GM19240 (cell line): ENCODE results near the gene HOXA13.

Experiments
- DNase-seq: peaks from one replicate; pipeline ENCODE4 v3.0.0; 2011; ENCODE audit warnings: low spot score; ENCODE audit not compliant: insufficient read length

Gene HOXA13

DNA sequence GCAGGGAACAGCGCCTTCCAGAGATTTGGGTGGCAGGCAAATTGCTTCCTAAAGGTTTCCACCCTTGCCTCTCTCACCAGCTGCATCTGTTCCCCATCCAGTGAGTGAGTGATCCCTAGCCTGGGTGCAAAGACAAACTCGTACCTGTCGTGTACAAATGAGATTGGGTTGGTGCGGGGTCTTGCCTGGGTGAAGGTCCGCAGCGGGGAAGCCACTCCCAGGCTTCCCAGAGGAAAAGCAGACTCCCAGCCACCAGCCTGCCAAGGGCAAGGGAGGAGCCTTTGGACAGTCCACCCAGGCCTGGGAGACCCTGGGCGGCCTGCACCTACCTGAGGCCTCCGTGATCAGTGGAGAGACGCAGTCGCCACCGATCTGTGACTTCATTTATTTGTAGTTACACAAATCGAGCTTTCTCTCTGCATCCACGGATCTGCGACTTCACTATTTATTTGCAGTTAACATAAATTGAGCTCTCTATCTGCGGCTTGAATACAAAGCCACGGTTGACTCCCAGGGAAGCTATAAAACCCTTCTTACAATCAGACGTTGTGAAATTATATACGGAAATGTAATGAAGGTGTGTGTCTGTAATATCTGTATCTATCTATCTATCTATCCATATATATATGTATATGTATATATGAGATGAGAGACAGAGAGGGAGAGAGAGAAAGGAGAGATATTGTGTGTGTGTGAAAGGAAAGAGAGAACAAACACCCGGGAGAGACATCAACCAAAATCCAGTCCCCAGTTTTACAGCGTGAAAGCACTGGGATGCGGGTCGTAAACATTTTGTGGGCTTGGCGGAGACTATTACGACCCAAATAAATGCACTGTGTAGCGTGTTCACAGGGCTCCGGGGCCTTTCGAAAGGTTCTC, 40.4 kb downstream of the HOXA13 start:
- DNase-seq, result no peak

DNA sequence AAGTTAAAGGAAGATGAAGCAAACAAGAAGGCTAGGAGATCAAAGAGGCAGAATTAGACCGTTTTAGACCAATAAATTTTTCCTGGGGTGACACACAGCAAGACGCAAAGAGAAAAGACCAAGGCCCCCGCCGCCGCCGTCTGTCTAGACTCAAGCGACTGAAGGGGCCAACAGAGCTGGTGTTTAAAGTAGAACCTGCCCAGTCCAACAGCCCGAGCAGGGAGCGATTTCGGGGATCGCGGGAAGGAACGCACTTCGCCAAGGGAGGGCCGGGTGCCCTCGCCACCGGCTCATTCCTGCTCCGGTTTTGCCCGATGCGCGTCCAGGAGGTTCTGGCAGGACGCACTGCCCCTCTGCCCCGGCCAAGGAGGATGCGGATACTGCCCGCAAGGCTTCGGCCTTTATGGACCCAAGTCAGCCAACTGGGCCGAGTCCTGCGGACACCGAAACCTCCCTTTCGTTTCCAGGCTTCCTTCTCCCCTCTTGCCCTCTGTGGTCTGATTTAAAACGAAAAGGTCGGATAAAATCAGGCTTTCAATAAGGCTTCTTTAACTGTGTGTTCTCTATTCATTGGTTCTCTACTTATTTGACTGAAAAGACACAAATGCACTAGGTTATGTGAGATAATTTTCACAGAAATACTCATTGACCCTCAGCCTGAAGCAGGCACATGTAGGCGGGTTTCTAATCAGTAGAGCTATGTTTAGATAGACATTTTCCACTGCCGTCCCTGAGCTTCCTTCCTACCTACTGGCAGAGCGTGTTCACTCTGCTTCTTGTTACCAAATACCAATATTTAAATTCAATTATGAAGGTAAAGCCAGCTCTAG, 41.2 kb downstream of the HOXA13 start:
- no peak for DNase-seq

DNA sequence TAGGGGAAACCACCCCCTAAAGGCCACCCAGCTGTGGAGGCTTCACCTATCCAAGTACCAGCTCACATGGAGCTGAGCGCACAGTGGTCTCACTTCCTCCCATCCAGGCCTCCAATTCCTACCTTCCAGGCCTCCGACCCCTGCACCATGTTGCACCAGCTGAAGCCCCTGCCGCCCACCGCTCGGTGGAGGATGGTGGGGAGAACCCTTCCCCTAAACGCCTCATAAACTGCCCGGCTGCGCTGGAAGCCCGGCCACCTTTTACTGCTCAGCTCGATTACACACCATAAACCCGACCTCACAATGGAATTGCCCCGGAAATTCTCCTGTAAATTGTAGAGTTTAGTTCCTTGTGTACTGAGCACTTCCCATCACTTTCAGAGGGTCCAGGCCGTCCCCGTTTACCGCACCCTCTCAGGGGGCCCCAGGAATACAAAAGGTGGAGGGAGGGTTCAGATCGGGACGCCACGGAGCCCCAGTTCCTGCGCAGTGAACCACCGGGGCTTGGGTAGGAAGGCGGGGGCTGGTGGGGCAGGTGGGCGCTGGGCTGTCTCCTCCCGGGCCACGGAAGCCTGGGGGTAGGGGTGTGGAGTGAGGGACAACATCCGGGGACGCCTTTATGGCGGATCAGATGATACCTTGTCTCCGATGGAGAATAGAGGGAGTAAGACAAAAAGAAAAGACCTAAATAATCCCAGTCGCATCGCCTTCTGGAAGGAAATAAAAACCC, 42.0 kb downstream of the HOXA13 start:
- no peak for DNase-seq

DNA sequence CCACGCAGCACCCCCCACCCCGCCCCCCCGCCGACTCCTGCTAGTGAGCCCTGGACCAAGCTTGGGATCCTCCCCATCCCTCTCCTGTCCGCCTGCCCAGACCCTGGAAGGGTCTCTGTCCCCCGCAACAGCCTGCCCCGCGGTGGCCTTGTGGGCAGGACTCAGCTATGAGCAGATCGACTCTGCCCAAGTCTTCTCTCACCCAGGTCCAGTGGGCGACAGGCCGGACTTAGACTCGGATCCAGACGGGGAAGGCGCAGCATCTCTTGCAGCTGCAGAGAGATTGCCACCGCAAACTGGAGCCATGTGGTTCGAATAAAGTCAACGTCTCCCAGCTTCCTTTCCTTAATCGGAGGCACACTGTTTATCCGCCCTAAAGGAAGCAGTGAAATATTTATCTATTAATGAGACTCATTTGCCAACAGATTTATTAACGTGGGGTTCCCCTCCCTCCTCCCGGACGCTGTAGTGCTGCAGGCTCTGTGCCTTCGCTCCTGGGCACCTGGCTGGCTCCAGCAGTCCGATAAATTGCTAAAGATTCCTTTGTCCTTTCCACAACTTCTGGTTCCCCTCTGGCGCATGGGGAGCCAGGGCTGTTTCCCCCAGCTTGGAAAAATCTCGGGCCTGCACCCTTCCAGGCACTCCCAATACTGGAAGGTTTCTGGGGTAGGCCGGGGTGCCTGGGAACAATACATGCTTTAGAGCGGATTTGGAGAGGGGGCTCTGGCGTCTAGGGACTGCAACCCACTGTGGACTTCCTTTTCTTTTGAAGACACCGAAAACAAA, 42.8 kb downstream of the HOXA13 start:
- no peak for DNase-seq

DNA sequence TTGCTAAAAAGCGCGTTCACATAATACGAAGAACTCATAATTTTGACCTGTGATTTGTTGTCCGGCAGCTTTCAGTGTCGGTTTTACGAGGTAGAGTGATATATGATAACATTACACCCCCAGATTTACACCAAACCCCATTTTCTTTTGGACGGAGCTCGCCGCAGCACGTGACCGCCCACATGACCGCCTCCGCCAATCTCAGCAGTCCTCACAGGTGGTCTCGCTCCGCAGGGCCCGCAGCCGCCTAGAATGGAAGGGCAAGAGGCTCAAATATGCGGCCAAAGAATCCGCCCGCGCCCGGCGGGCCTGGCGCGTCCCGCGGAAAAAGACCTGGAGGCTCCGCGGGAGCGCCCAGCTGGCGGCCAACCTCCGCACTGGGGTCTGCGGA, 43.4 kb downstream of the HOXA13 start, which contains the start of gene HOXA7:
TSS of gene HOXA7 (minus strand) at position 168 of the 391 bp plus-strand sequence. CDS start at position 38, 130 bp downstream.
- no peak for DNase-seq

DNA sequence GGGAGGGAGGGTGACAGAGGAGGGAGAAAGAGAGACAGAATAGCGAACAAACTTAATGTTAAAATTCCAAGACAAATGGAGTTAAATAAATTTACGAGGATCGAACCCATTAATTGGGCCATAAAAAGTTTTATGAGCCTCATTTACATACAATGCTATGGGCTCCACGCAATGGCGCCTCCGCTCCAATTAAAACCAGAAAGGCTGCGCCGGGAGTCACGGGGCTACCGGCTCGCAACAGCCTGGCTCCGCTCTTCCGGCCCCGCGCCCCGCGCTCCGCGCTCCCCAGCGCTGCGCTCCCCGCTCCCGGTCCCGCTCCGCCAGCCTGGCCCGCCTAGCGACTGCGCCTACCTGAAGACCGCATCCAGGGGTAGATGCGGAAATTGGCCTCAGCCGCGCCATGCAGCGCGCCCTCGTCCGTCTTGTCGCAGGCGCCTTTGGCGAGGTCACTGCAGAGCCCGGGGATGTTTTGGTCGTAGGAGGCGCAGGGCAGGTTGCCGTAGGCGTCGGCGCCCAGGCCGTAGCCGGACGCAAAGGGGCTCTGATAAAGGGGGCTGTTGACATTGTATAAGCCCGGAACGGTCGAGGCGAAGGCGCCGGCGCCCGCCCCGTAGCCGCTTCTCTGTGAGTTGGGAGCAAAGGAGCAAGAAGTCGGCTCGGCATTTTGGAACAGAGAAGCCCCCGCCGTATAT, 43.9 kb downstream of the HOXA13 start:
- DNase-seq, result no peak

DNA sequence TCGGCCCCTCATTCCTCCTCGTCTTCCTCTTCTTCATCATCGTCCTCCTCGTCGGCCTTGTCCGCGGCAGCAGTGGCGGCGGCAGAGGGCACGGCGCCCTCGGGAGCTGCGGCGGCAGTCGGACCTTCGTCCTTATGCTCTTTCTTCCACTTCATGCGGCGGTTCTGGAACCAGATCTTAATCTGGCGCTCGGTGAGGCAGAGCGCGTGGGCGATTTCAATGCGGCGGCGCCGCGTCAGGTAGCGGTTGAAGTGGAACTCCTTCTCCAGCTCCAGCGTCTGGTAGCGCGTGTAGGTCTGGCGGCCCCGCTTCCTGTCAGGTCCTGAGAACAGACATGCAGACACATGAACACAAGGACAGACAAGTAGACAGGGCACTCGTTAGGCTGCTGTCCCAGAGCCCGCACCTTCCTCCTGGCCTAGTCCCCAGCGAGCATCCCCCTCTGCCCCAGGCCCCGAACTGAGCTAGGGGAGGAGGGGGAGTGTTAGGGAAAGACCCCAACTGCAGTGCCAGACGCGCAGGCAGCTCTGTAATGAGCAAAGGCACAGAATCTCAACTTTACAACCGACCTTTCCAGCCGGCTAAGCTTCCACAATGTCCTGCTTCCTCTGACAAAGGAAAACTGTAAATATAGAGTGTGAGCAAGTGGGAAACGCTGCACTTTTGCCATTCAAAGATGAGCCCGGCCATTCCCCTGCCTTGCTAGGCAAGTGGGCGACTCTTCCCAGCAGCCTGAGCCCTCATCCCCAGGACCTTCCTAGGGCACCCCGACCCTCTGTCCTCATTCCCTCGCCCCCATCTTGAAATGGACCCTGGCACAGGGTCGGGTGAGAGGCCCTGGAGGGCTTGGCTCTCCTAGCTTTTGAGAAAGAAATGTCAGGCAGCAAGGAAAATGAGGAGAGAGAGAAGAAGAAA, 44.7 kb downstream of the HOXA13 start:
- DNase-seq, result no peak

DNA sequence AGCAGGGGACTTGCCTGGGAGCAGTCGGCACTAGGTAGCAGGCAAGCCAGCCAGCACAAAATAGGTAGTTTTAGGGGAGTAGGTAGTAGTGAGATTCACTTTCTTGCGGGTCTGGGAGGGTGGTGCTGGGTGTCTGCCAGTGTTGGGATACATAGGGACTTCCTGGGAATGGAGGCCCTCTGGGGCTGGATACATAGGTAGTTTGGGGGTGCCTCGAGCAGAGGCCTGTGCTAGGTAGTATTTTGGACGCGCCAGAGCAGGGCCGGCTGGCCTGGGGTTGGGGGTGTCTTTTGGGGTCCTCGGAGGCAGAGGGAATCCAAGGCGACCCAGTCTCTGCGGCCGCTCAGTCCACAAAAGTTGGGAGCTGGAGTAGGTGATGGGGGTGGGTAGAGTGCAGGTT, 45.5 kb downstream of the HOXA13 start:
- no peak for DNase-seq

DNA sequence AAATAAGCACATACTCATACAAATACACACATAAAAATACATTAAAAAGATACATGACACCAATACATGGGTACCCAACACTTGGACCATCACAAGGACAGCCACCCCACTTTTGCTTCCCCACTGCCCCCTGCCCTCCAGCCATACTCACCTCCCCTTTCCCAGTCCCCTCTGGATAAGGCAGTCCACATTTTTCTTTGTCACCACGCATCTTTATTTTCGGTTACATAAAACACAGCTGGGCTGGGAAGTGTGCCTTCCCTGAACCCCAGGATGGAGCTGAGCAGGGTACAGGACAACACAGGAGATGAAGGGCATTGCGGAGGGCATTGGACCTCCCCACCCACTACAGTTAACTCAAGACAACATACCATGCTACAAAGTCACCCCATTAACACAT, 46.4 kb downstream of the HOXA13 start:
- DNase-seq, result no peak

DNA sequence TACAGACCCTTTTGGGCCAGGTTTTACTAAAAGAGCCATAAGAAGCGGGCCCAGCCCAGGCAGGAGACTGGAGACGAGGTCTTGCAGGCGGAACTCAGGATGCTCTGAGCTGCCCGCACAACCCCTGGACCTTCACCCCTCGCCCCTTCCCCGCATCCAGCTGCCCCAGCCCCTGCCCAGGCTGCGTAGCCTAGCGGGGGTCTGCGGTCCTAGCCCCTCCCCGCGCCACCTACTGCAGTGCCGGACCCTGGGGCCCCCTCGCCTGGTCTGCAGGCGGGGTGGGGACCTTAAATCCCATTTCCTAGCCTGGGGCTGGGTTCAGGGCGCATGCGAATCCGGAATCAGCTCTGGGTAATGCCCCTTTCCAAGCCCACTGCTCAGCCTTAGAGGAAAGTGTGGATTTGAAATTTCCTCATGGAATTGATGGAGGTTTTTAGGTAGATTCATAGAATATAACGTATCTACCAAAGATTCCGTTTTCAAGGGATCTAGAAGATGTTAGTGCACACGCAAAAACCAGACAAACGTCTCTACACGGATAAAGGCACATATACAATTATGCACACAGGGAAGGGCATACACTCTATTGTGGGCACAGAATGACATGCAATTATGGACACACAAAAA, 47.0 kb downstream of the HOXA13 start:
- no peak for DNase-seq

DNA sequence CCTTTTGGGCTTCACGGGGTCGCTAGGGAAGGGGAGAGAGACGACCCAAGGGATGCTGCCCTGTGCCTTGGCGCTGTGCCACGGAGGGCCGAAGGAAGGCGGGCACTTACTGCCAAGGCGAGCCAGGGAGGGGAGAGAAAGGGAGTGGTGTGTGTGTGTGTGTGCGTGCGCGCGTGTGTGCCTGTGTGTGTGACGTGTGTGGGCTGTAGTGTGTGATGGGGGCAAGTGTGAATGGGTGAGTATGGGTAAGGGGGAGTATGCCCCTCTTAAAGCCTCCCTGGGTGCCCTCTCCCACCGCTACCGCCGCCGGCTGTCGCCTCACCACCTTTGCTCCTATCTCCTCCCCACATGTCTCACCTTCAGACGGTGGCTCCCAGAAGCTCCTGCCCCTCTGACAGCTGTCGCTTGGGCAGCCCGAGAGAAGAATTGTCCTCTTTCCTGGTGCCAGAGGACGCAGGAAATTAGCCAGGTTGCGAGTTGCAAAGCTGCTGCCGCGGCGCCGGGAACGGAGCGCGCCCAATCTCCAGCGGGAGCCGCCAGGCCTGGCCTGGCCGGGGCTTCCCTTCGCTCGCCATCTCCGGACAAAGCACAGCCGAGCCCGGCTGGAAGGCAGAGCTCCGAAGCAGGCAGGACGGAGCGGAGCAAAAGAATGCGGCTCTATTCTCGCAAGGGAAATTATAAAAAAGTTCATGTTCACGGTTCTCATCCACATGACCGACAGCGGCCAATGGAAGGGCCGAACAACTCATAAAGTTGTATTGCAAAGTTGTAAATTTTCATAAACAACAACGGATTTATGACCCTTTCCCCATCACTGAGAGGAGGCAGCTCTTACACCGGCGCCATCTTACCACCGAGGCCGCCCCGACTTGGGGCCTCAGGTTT, 47.7 kb downstream of the HOXA13 start, which contains the start of gene HOXA3:
TSS of gene HOXA3 (minus strand) at position 653 of the 885 bp plus-strand sequence. CDS start 41,943 bp downstream, outside the sequence.
- no peak for DNase-seq

DNA sequence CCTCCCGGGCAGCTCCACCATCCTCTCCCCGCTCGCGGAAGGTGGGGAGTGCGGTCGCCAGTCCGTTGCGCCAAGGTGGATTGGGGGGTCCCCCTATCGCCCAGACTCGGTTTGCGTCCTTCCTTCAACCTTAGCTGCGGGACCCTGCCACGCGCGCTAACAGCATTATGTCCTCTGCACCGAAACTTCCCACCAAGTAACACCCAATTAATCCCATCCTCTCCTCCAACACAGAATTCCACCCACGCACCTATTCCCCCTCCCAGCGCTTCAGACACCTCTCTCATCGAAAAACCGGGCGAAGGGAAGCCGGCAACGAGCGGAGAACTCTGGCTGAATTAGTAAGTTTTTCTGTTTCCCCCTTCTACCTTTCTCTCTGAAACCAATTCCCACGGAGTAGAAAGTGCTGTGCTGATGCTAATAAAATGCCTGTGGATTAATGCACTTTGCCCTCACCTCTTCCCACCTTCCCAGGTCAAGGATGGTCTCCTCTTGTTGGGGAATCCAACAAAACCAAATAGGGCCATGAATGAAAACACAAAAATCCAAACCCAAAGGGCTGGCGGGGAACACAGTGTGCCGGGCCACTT, 48.5 kb downstream of the HOXA13 start:
- DNase-seq, result no peak

DNA sequence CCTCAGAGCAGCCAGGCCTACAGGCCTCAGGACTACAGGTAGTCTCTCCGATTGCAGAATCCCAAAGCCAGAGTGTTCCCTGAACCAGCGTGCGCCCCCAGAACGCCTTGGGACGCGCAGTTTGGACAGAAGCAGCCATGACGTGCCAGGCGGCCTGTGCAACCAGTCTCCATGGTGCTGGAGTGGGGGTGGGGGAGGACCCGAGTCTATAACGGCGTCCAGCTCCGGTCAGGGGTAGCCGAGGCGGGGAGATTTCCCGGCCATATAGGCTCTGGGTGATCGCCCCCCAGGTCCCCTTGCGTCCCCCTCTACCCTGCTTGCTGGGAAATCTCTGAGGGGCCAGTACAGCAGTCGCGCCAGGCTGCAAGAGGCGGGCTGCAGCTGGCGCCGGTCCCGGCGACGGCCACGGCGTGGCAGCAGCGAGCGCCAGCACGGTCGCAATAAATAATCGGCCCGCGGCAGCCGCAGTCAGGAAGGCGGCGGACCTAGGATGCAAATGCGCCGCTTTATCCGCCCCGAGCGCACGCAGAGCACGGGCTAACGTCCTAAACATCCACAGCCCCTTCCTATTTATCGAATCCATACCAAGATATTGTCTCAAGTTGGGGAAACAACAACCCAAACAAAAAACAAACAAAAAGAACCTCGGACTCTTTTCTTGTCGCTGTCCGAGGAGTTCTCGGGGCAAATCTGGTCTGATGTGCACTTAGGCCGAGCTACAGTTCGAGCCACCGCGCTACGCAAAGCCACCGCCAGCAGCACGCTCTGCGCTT, 49.1 kb downstream of the HOXA13 start:
- peak; percentile 80 for DNase-seq

DNA sequence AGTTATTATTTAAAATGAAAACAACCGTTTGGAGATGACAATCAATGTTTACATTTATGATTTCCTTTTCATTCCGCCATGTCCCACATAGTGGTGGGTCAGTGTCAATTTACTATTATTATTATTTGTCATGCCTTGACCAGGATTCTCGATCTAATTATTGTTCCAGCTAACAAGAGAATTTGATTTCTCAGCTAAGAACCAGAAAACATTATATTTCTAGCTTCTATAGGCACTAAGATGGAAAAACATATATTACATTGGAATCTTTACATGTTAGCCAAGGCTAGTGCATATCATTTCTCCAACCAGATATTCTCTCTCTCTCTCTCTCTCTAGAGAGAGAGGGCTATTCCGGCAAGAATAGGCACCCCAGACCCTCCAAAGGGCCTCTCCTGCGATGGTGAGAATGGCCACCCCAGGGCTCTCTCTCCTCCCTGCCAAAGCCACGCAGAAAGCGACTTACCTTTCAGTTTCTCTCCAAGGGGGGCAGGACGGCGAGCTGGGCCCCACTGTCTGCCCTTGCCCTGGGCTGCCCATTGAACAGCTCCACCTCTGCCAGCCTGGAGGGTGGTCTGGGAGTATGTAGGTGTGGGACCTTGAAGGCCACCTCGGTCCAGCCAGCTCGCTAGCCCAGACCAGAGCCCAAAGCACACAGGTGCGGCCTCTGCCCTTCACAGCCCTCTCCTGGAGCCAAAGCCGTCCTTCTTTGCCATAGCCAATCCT, 49.9 kb downstream of the HOXA13 start:
- no peak for DNase-seq

DNA sequence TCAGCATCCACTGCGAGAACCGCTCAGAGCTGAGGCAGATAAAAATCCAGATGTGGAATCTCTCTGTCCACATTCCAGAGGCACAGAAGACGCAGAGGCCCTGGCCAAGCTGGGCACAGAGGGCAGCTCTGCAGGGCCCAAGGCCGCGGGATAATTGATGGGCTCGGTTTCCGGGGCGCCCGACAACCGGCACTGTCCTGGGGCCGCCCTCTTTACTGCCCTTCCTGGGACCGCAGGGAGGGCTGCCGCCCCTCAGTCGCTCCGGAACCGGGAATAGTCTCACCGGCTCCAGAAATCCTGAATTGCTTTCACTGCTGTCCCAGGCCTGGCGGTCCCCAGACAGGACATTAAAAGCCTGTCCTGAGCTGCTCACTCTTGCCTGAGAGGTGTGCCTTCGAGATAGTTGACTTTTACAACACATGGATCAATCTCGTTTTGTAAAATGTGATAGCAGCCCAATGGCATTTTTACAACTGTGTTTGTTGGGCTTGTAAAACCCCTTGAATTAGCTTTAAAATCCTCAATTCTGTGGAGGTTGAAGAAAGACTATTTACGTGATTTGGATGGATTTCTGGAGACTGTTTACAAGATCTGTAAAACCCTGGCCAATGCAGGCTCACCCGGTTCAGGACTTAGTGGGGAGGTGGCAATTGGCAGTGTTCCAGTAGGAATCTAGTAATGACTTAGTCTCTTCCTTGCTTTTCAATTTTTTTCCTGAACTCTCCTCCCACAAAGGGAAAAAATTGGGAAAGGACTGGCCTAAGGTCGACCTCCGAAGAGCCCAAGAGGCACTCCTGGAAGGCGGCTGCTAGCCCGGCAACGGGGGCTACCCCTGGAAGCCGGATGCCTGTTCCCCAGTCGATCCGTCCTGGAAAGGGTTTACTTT, 50.9 kb downstream of the HOXA13 start:
- DNase-seq, result no peak
